Adrenal gland (tissue), 12 donors: ENCODE data around the gene HK2. TPM values are rescaled to one million over a fixed set of nuclear protein-coding genes. Genes with fewer than 3 reads are reported as not detected.
"Not testable (repeated sequence)": the region's sequence is repeated elsewhere in the genome, so short reads cannot be mapped to it uniquely, and the experiment has no call there.

ENCODE experiments used
- DNase-seq, 7 donors: peaks; one replicate each; pipeline ENCODE4 v3.0.0-alpha.2; 2019 to 2020
- H3K27ac ChIP-seq, 5 donors: fragments of 200-600 bp; sonication (generic) in 4 of 5; 1 replicate in 3 of 5; 2 replicates in 2 of 5; pipeline versions ENCODE4 v1.5.1 to v1.8.0; 2016 to 2020; ENCODE audit warnings: mild to moderate bottlenecking in 1 of 5
- H3K27me3 ChIP-seq: fragments of 200-600 bp; 2 replicates; pipeline ENCODE4 v1.8.0; 2021
- H3K36me3 ChIP-seq, 2 donors: fragments of 200-600 bp; replicated peaks in 1 of 2; 1 replicate in 1 of 2; 2 replicates in 1 of 2; pipeline versions ENCODE4 v1.5.1 to v1.8.0; 2018 to 2022
- H3K4me1 ChIP-seq, 2 donors: fragments of 200-600 bp; replicated peaks in 1 of 2; 1 replicate in 1 of 2; 2 replicates in 1 of 2; pipeline versions ENCODE4 v1.5.1 to v1.8.0; 2018 to 2021
- H3K4me3 ChIP-seq, 4 donors: fragments of 200-600 bp; sonication (generic) in 3 of 4; one replicate each; pipeline ENCODE4 v1.5.1; 2016 to 2018
- H3K9me3 ChIP-seq, 3 donors: fragments of 200-600 bp; sonication (generic) in 1 of 3; replicated peaks in 1 of 3; 1 replicate in 2 of 3; 2 replicates in 1 of 3; pipeline versions ENCODE4 v1.5.1 to v1.8.0; 2016 to 2021
- CTCF ChIP-seq, 6 experiments: fragments of 450-650 bp in 4 of 6; fragments of 200-600 bp in 2 of 6; sonication (generic) in 1 of 6; IDR thresholded peaks; 1 replicate in 5 of 6; 2 replicates in 1 of 6; pipeline versions ENCODE4 v1.5.1 to v1.8.0; 2016 to 2021; ENCODE audit warnings: antibody characterized with exemption in 6 of 6, mild to moderate bottlenecking in 2 of 6, moderate library complexity in 1 of 6
- POLR2A ChIP-seq, 2 donors: fragments of 450-650 bp; IDR thresholded peaks; one replicate each; pipeline ENCODE4 v1.6.1; 2017; ENCODE audit warnings: antibody characterized with exemption in 2 of 2, mild to moderate bottlenecking in 2 of 2, moderate library complexity in 1 of 2
- WGBS, 4 donors: extraction: QIAGEN DNeasy Blood & Tissue Kit in 2 of 4; methylation state at CpG; one replicate each; pipeline versions ENCODE4 v1.1.5 to v1.1.7; 2013 to 2017; 5-methylcytosine and 5-hydroxymethylcytosine counted together
- intact Hi-C, 2 donors: fragments of 100-400 bp; cut with DNase I; formaldehyde crosslinking; loops; one replicate each; pipeline versions ENCODE4 v1.14.1 to v1.15.0; 2022 to 2023
- polyA plus RNA-seq, 3 donors: library from polyadenylated mRNA; stranded (reverse); fragments of 200-250 nt in 2 of 3; fragments of 350-450 nt in 1 of 3; fragmentation: Illumina TruSeq in 1 of 3; extraction: RNeasy Lipid Tissue Mini Kit (QIAGEN cat#74804) in 1 of 3; gene quantifications; one replicate each; pipeline ENCODE4 v1.2.3, GENCODE V29; 2013 to 2014
- total RNA-seq, 9 donors: library from RNA; depleted of rRNA in 4 of 9; stranded (reverse); fragments of >200 nt in 4 of 9; fragments of 120-200 nt in 1 of 9; fragmentation: NEBNext Ultra II Directional in 1 of 9; extraction: Animal tissue kit (Norgen Biotek cat#: 25700) in 1 of 9; gene quantifications; one replicate each; pipeline versions ENCODE4 v1.1.0 to v1.2.4, GENCODE V29; 2013 to 2023
- donor health status: healthy with polysubstance abuse.
- donor health status: Bipolar disorder and iron deficiency.
- donor health status: DM: yes; HTN: yes; CAD: no.
- donor health status: DM: no; HTN: no; CAD: no.
- donor health status: DM: no; HTN: no; CAD: no.
- donor health status: DM: yes; HTN: yes; CAD: no.

Gene HK2
- total and polyA plus RNA-seq, 12 donors: 1.2 to 11.7 (median 5.0) TPM

DNA sequence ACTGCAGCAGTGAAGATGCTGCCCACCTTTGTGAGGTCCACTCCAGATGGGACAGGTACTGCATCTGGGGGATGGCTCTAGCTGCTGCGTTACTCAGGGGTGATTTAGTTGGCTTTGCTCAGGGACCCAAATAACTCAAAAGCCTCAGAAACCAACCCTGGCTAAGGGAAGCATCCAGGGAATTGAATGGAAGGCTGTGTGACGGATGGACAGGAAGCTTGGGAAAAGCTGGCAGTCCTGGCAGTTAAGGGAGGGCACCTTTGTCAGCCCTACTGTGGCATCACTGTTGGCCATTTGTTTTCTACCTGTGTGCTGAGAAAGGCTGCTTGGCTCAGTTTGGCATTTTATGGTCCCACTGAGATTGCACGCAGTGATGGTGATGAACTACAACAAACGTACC lies 20.5 kb downstream of the HK2 start:
- WGBS, 4 donors: 83 to 96% (median 90%) methylated on average over 2 to 4 of the region's 4 CpGs
- intact Hi-C loops: no loop called here
- no peaks in the 10 kb centered on the region for H3K36me3 ChIP-seq

DNA sequence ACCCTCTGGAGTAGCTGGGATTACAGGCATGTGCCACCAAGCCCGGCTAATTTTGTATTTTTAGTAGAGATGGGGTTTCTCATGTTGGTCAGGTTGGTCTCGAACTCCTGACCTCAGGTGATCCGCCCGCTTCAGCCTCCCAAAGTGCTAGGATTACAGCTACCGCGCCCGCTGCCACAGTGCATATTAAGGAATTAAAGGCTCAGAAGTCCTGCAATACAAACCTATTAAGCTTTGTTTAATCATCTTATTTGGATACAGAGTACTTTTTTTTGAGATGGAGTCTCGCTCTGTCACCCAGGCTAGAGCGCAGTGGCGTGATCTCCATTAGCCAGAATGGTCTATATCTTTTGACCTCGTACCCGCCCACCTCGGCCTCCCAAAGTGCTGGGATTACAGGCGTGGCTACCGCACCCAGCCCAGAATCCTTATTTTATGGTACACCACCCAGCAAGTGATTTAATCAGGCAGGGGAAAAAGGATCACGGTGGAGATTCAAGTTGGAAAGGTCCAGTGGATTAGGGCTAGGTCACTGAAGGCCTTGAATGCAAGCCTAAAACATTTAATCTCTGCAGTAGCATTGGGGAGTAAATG lies 21.3 kb downstream of the HK2 start:
- DNase-seq, H3K27me3 ChIP-seq, H3K9me3 ChIP-seq, H3K4me1 ChIP-seq, H3K27ac ChIP-seq, H3K36me3 ChIP-seq, intact Hi-C loops, H3K4me3 ChIP-seq: not testable (repeated sequence)
- 94 to 97% (median 95%) methylated on average over 16 of the region's 16 CpGs for WGBS, 4 donors

More for the DNA sequence above, 20.5 kb downstream of the HK2 start:
- no peaks in the 10 kb centered on the region for H3K27me3 ChIP-seq
- DNase-seq: no peak
- H3K4me3 ChIP-seq: no peak overlapping the region
- no peak overlapping the region for H3K27ac ChIP-seq
- H3K9me3 ChIP-seq: no peaks in the 10 kb centered on the region
- peaks cover 0 to 6% of the 10 kb centered on the region in 2 donors for H3K4me1 ChIP-seq
- TF ChIP-seq POLR2A (IDR thresholded peaks at IDR 0.05): no peak
- TF ChIP-seq CTCF (IDR thresholded peaks at IDR 0.05): no peak

- Histone ChIP-seq H3K36me3 (no peaks in the 10 kb centered on the region), H3K4me1 (no peaks in the 10 kb centered on the region), H3K27ac (no peak overlapping the region), H3K27me3 (no peaks in the 10 kb centered on the region), H3K9me3 (no peaks in the 10 kb centered on the region), H3K4me3 (no peak overlapping the region)
- 66 to 69% (median 67%) methylated on average over 10 of the region's 10 CpGs for WGBS, 4 donors
- intact Hi-C loops: no loop called here
- no peak for TF ChIP-seq POLR2A (IDR thresholded peaks at IDR 0.05)
- TF ChIP-seq CTCF (IDR thresholded peaks at IDR 0.05): no peak
- DNase-seq: no peak
Observed at GRCh38 chr2:74856004-74856578, 22.2 kb downstream of the HK2 start.

- Histone ChIP-seq H3K27me3 (no peaks in the 10 kb centered on the region), H3K9me3 (no peaks in the 10 kb centered on the region), H3K36me3 (no peaks in the 10 kb centered on the region), H3K27ac (no peak overlapping the region), H3K4me3 (no peak overlapping the region), H3K4me1 (no peaks in the 10 kb centered on the region)
- intact Hi-C loops: no loop called here
- TF ChIP-seq CTCF (IDR thresholded peaks at IDR 0.05) (no peak), POLR2A (IDR thresholded peaks at IDR 0.05) (no peak)
- WGBS, 4 donors: 83 to 94% (median 89%) methylated on average over 5 of the region's 5 CpGs
- no peak for DNase-seq
Observed at GRCh38 chr2:74856599-74856998, 22.7 kb downstream of the HK2 start.

GRCh38 chr2:74857215-74857614 lies 23.3 kb downstream of the HK2 start:
- TF ChIP-seq CTCF (IDR thresholded peaks at IDR 0.05): no peak
- TF ChIP-seq POLR2A (IDR thresholded peaks at IDR 0.05): no peak
- no peak overlapping the region for H3K27ac ChIP-seq
- 93 to 100% (median 97%) methylated on average over 4 of the region's 4 CpGs for WGBS, 4 donors
- DNase-seq: no peak
- intact Hi-C loops: no loop called here
- no peaks in the 10 kb centered on the region for H3K4me1 ChIP-seq
- no peaks in the 10 kb centered on the region for H3K9me3 ChIP-seq
- H3K27me3 ChIP-seq: no peaks in the 10 kb centered on the region
- no peaks in the 10 kb centered on the region for H3K36me3 ChIP-seq
- no peak overlapping the region for H3K4me3 ChIP-seq
